ENCODE data around the gene CDC73. TPM values are rescaled to one million over a fixed set of nuclear protein-coding genes. Genes with fewer than 3 reads are reported as not detected.

CDC73 gene
- total and polyA plus RNA-seq, 2 donors (not counting 1 experiment from before 2014, with no cell fraction given) = 18.7 to 69.8 TPM

GRCh38 chr1:193087893-193088292 lies 33.9 kb upstream of the CDC73 start:
- H3K4me3 ChIP-seq (replicated peaks in 1 of 4; ENCODE audit: control extremely low read depth in 1 of 4, insufficient read depth in 1 of 4, low read depth in 3 of 4, low read length in 4 of 4) = no peak overlapping the region
- DNase-seq (ENCODE audit: low read depth in 2 of 2) = no peak
- no peaks in the 10 kb centered on the region for H3K4me1 ChIP-seq (ENCODE audit: control insufficient read depth, extremely low read depth, insufficient read depth, low read length)
- no peak overlapping the region for H3K27ac ChIP-seq (ENCODE audit: insufficient read depth, low read length)
- H3K79me2 ChIP-seq (ENCODE audit: control insufficient read depth, insufficient read depth, low read length) = no peaks in the 10 kb centered on the region
- TF ChIP-seq EZH2 (IDR thresholded peaks at IDR 0.05; ENCODE audit: low read length, missing control alignments) (no peak), CTCF (conservative IDR thresholded peaks at IDR 0.05 in 1 of 2, IDR thresholded peaks at IDR 0.05 in 1 of 2; ENCODE audit: low read depth in 1 of 2, low read length in 2 of 2) (no peak)
- no peak overlapping the region for H3K9ac ChIP-seq (ENCODE audit: insufficient read depth, low read length)
- H3K36me3 ChIP-seq (ENCODE audit: control insufficient read depth, insufficient read depth, low read length) = peaks cover 3% of the 10 kb centered on the region
- no peaks in the 10 kb centered on the region for H3K9me3 ChIP-seq (ENCODE audit: control insufficient read depth, insufficient read depth, low read depth, low read length)
- no peaks in the 10 kb centered on the region for H4K20me1 ChIP-seq (ENCODE audit: control insufficient read depth, extremely low read depth, insufficient read depth, low read length)
- no peak overlapping the region for H3K4me2 ChIP-seq (ENCODE audit: extremely low read depth, insufficient read depth, low read length)
- no peaks in the 10 kb centered on the region for H3K27me3 ChIP-seq (ENCODE audit: control insufficient read depth, insufficient read depth, low read length)
- H2AFZ ChIP-seq (ENCODE audit: low read length) = no peak overlapping the region

GRCh38 chr1:193090865-193091264 lies 31.0 kb upstream of the CDC73 start:
- DNase-seq (ENCODE audit: low read depth in 2 of 2) = no peak
- TF ChIP-seq CTCF (conservative IDR thresholded peaks at IDR 0.05 in 1 of 2, IDR thresholded peaks at IDR 0.05 in 1 of 2; ENCODE audit: low read depth in 1 of 2, low read length in 2 of 2) (no peak), EZH2 (IDR thresholded peaks at IDR 0.05; ENCODE audit: low read length, missing control alignments) (no peak)
- H3K27ac ChIP-seq (ENCODE audit: insufficient read depth, low read length) = no peak overlapping the region
- no peak overlapping the region for H3K9ac ChIP-seq (ENCODE audit: insufficient read depth, low read length)
- no peaks in the 10 kb centered on the region for H3K79me2 ChIP-seq (ENCODE audit: control insufficient read depth, insufficient read depth, low read length)
- no peak overlapping the region for H3K4me2 ChIP-seq (ENCODE audit: extremely low read depth, insufficient read depth, low read length)
- no peaks in the 10 kb centered on the region for H3K4me1 ChIP-seq (ENCODE audit: control insufficient read depth, extremely low read depth, insufficient read depth, low read length)
- no peak overlapping the region for H2AFZ ChIP-seq (ENCODE audit: low read length)
- H3K9me3 ChIP-seq (ENCODE audit: control insufficient read depth, insufficient read depth, low read depth, low read length) = no peaks in the 10 kb centered on the region
- no peaks in the 10 kb centered on the region for H3K27me3 ChIP-seq (ENCODE audit: control insufficient read depth, insufficient read depth, low read length)
- no peaks in the 10 kb centered on the region for H4K20me1 ChIP-seq (ENCODE audit: control insufficient read depth, extremely low read depth, insufficient read depth, low read length)
- H3K36me3 ChIP-seq (ENCODE audit: control insufficient read depth, insufficient read depth, low read length) = peaks cover 2% of the 10 kb centered on the region
- H3K4me3 ChIP-seq (replicated peaks in 1 of 4; ENCODE audit: control extremely low read depth in 1 of 4, insufficient read depth in 1 of 4, low read depth in 3 of 4, low read length in 4 of 4) = no peak overlapping the region

DNA sequence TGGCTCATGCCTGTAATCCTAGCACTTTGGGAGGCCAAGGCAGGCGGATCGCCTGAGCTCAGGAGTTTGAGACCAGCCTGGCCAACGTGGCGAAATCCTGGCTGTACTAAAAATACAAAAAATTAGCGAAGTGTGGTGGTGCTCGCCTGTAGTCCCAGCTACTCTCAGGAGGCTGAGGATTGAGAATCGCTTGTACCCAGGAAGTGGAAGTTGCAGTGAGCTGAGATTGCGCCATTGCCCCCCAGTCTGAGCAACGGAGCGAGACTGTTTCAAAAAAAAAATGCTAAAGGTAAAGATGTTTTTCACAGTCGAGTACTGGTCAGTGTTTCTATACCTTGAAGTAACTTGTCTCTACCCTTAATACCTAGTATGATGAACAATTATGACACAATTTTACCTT lies 27.7 kb upstream of the CDC73 start:
- H3K4me3 ChIP-seq (replicated peaks in 1 of 4; ENCODE audit: control extremely low read depth in 1 of 4, insufficient read depth in 1 of 4, low read depth in 3 of 4, low read length in 4 of 4) = no peak overlapping the region
- H3K4me1 ChIP-seq (ENCODE audit: control insufficient read depth, extremely low read depth, insufficient read depth, low read length) = no peaks in the 10 kb centered on the region
- H3K9ac ChIP-seq (ENCODE audit: insufficient read depth, low read length) = no peak overlapping the region
- H3K79me2 ChIP-seq (ENCODE audit: control insufficient read depth, insufficient read depth, low read length) = no peaks in the 10 kb centered on the region
- H4K20me1 ChIP-seq (ENCODE audit: control insufficient read depth, extremely low read depth, insufficient read depth, low read length) = no peaks in the 10 kb centered on the region
- TF ChIP-seq EZH2 (IDR thresholded peaks at IDR 0.05; ENCODE audit: low read length, missing control alignments) (no peak), CTCF (conservative IDR thresholded peaks at IDR 0.05 in 1 of 2, IDR thresholded peaks at IDR 0.05 in 1 of 2; ENCODE audit: low read depth in 1 of 2, low read length in 2 of 2) (no peak)
- H3K4me2 ChIP-seq (ENCODE audit: extremely low read depth, insufficient read depth, low read length) = no peak overlapping the region
- peaks cover 2% of the 10 kb centered on the region for H3K36me3 ChIP-seq (ENCODE audit: control insufficient read depth, insufficient read depth, low read length)
- no peak overlapping the region for H3K27ac ChIP-seq (ENCODE audit: insufficient read depth, low read length)
- no peaks in the 10 kb centered on the region for H3K9me3 ChIP-seq (ENCODE audit: control insufficient read depth, insufficient read depth, low read depth, low read length)
- no peak for DNase-seq (ENCODE audit: low read depth in 2 of 2)
- H2AFZ ChIP-seq (ENCODE audit: low read length) = no peak overlapping the region
- no peaks in the 10 kb centered on the region for H3K27me3 ChIP-seq (ENCODE audit: control insufficient read depth, insufficient read depth, low read length)
